Vagina (tissue), 2 donors: Measurements from ENCODE around the gene SPPL2A. TPM values are rescaled to one million over a fixed set of nuclear protein-coding genes. Genes with fewer than 3 reads are reported as not detected.

Experiments used
- DNase-seq, 2 donors: peaks; one replicate each; pipeline ENCODE4 v3.0.0-alpha.2; 2017; ENCODE audit errors: extremely low spot score in 2 of 2
- H3K27ac ChIP-seq: fragments of 200-600 bp; sonication (generic); one replicate; pipeline ENCODE4 v1.5.1; 2019
- H3K27me3 ChIP-seq: fragments of 200-600 bp; sonication (generic); one replicate; pipeline ENCODE4 v1.5.1; 2019
- H3K36me3 ChIP-seq, 2 donors: fragments of 200-600 bp; sonication (generic); one replicate each; pipeline ENCODE4 v1.5.1; 2017 to 2019
- H3K4me1 ChIP-seq: fragments of 200-600 bp; sonication (generic); one replicate; pipeline ENCODE4 v1.5.1; 2019
- H3K4me3 ChIP-seq, 2 donors: fragments of 200-600 bp; sonication (generic); 1 replicate in 1 of 2; 2 replicates in 1 of 2; pipeline ENCODE4 v1.5.1; 2016 to 2019
- H3K9me3 ChIP-seq: fragments of 200-600 bp; sonication (generic); one replicate; pipeline ENCODE4 v1.5.1; 2019
- POLR2A ChIP-seq, 2 donors: fragments of 450-650 bp; IDR thresholded peaks; one replicate each; pipeline ENCODE4 v1.6.1; 2017; ENCODE audit warnings: antibody characterized with exemption in 2 of 2, mild to moderate bottlenecking in 2 of 2, moderate library complexity in 2 of 2
- POLR2AphosphoS5 ChIP-seq, 2 donors: sonication (generic); formaldehyde crosslinking; IDR thresholded peaks; one replicate each; pipeline ENCODE4 v1.9.0; 2017; ENCODE audit warnings: antibody characterized with exemption in 2 of 2, mild to moderate bottlenecking in 2 of 2, low read depth in 1 of 2; ENCODE audit not compliant: insufficient read depth in 1 of 2
- intact Hi-C: fragments of 100-400 bp; cut with DNase I; formaldehyde crosslinking; loops from one replicate; pipeline ENCODE4 v1.15.1; 2023
- total RNA-seq: library from RNA; depleted of rRNA; stranded (reverse); fragments of >200 nt; gene quantifications from one replicate; pipeline ENCODE4 v1.2.3, GENCODE V29; 2016
- TF ChIP-seq, protein P1 (sequence below), 3 experiments: fragments of 450-650 bp in 2 of 3; fragments of 200-600 bp in 1 of 3; sonication (generic) in 1 of 3; IDR thresholded peaks; one replicate each; pipeline ENCODE4 v1.5.1; 2017 to 2019; ENCODE audit warnings: antibody characterized with exemption in 3 of 3, mild to moderate bottlenecking in 2 of 3, moderate library complexity in 2 of 3

SPPL2A gene
- total RNA-seq, 1 donor from 2014 or later = 147 TPM

DNA sequence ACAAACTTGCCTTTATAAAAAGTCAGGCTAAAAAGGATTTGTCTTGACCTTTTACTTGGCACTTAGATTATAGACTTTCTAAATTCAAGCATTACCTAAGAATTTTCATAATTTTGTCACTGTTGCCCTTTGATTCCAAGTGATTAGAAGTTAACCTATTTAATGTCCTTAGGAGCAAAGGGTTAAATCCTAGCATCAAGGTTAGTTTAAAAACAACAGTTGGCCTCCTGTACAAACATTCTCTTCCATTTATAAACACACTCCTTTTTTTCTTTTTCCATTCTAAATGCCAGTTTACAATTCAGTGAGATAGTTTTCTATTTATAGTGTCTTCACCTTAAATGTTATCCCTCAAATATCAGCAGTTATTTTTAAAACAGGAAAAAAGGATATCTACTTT, 18.4 kb upstream of the SPPL2A start:
- no peaks in the 10 kb centered on the region for H3K27me3 ChIP-seq
- no peak overlapping the region for H3K4me3 ChIP-seq
- H3K27ac ChIP-seq = no peak overlapping the region
- no peaks in the 10 kb centered on the region for H3K9me3 ChIP-seq
- no peaks in the 10 kb centered on the region for H3K36me3 ChIP-seq
- no peak for DNase-seq
- no peaks in the 10 kb centered on the region for H3K4me1 ChIP-seq
- intact Hi-C loops = no loop called here
- TF ChIP-seq, protein P1, sequence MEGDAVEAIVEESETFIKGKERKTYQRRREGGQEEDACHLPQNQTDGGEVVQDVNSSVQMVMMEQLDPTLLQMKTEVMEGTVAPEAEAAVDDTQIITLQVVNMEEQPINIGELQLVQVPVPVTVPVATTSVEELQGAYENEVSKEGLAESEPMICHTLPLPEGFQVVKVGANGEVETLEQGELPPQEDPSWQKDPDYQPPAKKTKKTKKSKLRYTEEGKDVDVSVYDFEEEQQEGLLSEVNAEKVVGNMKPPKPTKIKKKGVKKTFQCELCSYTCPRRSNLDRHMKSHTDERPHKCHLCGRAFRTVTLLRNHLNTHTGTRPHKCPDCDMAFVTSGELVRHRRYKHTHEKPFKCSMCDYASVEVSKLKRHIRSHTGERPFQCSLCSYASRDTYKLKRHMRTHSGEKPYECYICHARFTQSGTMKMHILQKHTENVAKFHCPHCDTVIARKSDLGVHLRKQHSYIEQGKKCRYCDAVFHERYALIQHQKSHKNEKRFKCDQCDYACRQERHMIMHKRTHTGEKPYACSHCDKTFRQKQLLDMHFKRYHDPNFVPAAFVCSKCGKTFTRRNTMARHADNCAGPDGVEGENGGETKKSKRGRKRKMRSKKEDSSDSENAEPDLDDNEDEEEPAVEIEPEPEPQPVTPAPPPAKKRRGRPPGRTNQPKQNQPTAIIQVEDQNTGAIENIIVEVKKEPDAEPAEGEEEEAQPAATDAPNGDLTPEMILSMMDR (IDR thresholded peaks at IDR 0.05) = no peak
- TF ChIP-seq POLR2A (IDR thresholded peaks at IDR 0.05) = no peak
- no peak for TF ChIP-seq POLR2AphosphoS5 (IDR thresholded peaks at IDR 0.05; ENCODE audit: insufficient read depth in 1 of 2, low read depth in 1 of 2)

DNA sequence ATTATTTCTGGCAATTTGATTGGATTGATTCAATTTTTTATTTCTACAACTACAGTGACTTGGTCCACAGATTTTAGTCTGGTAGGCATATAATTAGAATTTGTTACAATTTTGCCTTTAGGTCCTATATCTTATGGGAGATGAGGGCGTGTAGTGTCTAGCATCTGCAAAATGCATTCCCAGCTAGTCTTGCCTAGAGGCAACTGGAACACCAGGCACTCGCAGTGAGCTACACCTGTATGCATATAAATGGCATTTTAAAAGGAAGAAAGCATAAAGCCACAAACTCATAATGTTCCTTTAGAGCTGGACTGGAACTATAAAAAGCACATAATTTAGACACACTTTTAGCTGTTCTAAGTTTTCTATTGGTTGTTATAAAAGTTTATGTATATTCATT, 17.9 kb upstream of the SPPL2A start:
- no peaks in the 10 kb centered on the region for H3K36me3 ChIP-seq
- TF ChIP-seq POLR2A (IDR thresholded peaks at IDR 0.05) = no peak
- TF ChIP-seq, protein P1 (IDR thresholded peaks at IDR 0.05) = no peak
- TF ChIP-seq POLR2AphosphoS5 (IDR thresholded peaks at IDR 0.05; ENCODE audit: insufficient read depth in 1 of 2, low read depth in 1 of 2) = no peak
- no peak overlapping the region for H3K27ac ChIP-seq
- no peak overlapping the region for H3K4me3 ChIP-seq
- no peak for DNase-seq
- no peaks in the 10 kb centered on the region for H3K4me1 ChIP-seq
- no peaks in the 10 kb centered on the region for H3K27me3 ChIP-seq
- H3K9me3 ChIP-seq = no peaks in the 10 kb centered on the region
- intact Hi-C loops = no loop called here

DNA sequence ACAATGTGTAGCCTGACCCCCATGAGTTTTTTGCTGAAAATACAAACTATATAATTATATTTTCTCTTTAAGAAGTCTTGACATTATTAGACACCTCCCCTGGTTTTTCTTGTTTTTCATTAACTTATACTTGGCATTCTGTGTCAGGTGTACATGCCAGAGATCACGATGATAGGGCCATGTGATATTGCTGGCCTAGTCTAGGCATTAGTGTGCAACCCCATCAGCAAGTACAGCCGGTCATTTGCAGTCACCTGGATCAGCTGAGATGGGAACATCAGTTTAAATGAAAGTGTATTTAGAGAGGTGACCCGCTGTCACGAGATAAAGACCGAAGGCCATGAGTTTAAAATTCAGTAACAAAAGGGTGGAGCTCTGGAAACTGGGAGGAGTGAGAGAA, 12.6 kb upstream of the SPPL2A start:
- Histone ChIP-seq H3K27me3 (no peaks in the 10 kb centered on the region), H3K4me1 (no peaks in the 10 kb centered on the region), H3K36me3 (no peaks in the 10 kb centered on the region), H3K4me3 (no peak overlapping the region), H3K9me3 (no peaks in the 10 kb centered on the region), H3K27ac (no peak overlapping the region)
- intact Hi-C loops = no loop called here
- DNase-seq = no peak
- TF ChIP-seq POLR2AphosphoS5 (IDR thresholded peaks at IDR 0.05; ENCODE audit: insufficient read depth in 1 of 2, low read depth in 1 of 2) (peak in 1 of 2 donors; percentile 18), POLR2A (IDR thresholded peaks at IDR 0.05) (no peak)

DNA sequence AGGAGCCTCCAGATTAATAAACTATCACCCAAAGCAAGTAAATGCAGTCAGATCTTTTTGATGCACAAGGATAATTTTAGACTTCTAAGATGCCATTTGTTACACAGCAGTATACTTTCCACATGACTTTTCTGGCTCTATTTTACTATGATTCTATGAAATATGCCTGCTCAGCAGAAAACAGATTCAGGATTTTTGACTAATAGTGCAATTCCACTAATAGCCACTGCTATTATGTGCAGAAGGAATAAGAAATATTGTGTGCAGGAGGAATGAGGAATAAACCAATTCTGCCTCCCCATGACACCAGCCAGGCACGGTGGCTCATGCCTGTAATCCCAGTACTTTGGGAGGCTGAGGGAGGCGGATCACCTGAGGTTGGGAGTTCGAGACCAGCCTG, 11.5 kb upstream of the SPPL2A start:
- no peak for DNase-seq
- no peaks in the 10 kb centered on the region for H3K4me1 ChIP-seq
- no peaks in the 10 kb centered on the region for H3K36me3 ChIP-seq
- intact Hi-C loops = no loop called here
- H3K27ac ChIP-seq = no peak overlapping the region
- no peak overlapping the region for H3K4me3 ChIP-seq
- no peaks in the 10 kb centered on the region for H3K27me3 ChIP-seq
- TF ChIP-seq POLR2A (IDR thresholded peaks at IDR 0.05) (no peak), POLR2AphosphoS5 (IDR thresholded peaks at IDR 0.05; ENCODE audit: insufficient read depth in 1 of 2, low read depth in 1 of 2) (no peak)
- TF ChIP-seq, protein P1 (IDR thresholded peaks at IDR 0.05) = no peak
- H3K9me3 ChIP-seq = no peaks in the 10 kb centered on the region

DNA sequence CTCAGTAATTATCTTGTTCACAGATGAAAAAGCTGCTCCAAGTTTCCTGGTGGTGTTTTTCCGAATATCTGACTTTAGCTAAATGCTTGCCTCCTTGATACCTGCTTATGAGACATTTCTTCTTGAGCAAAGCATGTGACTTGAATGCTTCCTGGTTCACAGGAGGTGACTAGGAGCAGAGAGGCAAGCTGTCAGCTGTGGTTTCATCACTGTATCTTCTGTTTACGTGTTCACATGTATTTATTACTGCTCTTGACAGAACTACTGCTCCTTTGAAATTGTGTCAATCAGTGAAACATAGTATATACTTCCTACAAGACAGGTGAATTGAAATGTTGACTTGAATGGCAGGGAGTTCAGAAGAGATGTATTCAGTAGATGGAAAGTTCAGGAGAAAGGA, 8.9 kb upstream of the SPPL2A start:
- intact Hi-C loops = no loop called here
- DNase-seq = no peak
- Histone ChIP-seq H3K27me3 (no peaks in the 10 kb centered on the region), H3K27ac (no peak overlapping the region), H3K9me3 (no peaks in the 10 kb centered on the region), H3K36me3 (no peaks in the 10 kb centered on the region), H3K4me1 (no peaks in the 10 kb centered on the region), H3K4me3 (no peak overlapping the region)
- TF ChIP-seq POLR2AphosphoS5 (IDR thresholded peaks at IDR 0.05; ENCODE audit: insufficient read depth in 1 of 2, low read depth in 1 of 2) (peak in 1 of 2 donors; percentile 73), POLR2A (IDR thresholded peaks at IDR 0.05) (no peak)
- TF ChIP-seq, protein P1 (IDR thresholded peaks at IDR 0.05) = no peak
